ENCODE measurements around the gene ZNF253.
A peak's percentile ranks its signal among the peaks of the same experiment; 100 is the strongest.
"Not testable (repeated sequence)": the region's sequence is repeated elsewhere in the genome, so short reads cannot be mapped to it uniquely, and the experiment has no call there.

Gene ZNF253

GRCh38 chr19:19865750-19866610 is at the start of gene ZNF253:
Gene ZNF253, plus strand, starts transcription at chr19:19865882. Its CDS starts 115 bp downstream, at chr19:19865997.
- peak; percentile 98 for DNase-seq

DNA sequence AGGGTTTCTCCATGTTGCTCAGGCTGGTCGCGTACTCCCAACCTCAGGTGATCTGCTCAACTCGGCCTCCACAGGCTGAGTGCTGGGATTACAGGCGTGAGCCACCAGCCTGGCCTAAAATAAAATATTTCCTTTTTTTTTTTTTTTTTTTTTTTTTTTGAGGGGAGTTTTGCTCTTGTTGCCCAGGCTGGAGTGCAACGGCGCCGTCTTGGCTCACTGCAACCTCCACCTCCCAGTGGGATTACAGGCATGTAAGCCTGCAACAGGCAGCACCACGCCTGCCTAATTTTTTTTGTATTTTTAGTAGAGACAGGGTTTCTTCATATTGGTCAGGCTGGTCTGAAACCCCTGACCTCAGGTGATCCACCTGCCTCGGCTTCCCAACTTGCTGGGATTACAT is 49.0 kb upstream of the ZNF253 start:
- no peak for DNase-seq

- DNase-seq = no peak
Observed at GRCh38 chr19:19817357-19817756, 48.3 kb upstream of the ZNF253 start.

GRCh38 chr19:19820774-19821320 is 44.8 kb upstream of the ZNF253 start:
- no peak for DNase-seq

GRCh38 chr19:19821366-19821951 is 44.2 kb upstream of the ZNF253 start, which contains the start of gene ZNF506:
Gene ZNF506, minus strand, starts transcription at chr19:19821750. Its CDS starts 147 bp downstream, at chr19:19821603.
- peak; percentile 99 for DNase-seq

DNA sequence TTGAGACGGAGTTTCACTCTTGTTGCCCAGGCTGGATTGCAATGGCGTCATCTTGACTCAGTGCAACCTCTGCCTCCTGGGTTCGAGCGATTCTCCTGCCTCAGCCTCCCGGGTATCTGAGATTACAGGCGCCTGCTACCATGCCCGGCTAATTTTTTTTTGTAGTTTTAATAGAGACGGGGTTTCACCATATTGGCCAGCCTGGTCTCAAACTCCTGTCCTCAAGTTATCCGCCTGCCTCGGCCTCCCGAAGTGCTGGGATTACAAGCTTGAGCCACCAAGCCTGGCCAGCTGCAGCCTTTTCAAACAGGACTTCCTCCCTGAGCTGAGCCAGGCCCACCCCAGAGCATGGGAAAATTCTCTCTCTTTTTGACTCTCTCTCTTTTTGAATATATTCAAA is 43.7 kb upstream of the ZNF253 start:
- DNase-seq = peak; percentile 44

DNA sequence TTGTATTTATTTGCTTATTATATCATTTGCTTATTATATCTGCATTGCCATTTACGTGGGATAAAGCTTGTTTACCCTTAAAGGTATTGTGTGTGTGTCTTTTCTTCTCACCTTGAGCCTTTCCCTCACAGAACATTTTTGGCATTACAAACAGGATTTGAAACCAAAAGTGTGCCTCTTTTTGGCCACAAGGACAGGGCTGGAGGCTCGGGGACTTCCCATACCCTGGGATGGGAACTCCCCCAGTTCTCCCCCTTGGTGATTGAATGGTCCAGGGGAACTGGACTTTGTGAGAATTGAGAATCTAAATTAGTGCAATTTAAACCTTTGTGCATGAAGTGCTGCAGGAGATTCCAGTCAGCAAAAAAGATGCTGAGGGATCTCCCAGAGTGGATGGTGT is 41.8 kb upstream of the ZNF253 start:
- DNase-seq = no peak

DNA sequence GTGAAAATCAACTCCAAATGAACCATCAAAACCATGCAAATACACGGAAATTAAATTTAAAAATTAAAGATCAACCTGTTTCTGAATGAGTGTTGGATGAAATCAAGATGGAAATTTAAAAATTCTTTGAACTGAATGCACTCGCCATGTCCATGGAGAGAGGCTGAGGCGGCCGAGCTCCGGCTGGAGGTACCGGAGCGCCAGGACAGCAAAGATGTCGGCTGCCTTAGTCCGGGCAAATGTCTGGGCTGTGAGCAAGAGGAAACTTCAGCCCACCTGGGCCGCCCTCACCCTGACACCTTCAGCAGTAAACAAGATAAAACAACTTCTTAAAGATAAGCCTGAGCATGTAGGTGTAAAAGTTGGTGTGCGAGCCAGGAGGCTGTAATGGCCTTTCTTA is 38.8 kb upstream of the ZNF253 start:
- DNase-seq = no peak

- DNase-seq = no peak
Observed at GRCh38 chr19:19835560-19836038, 30.1 kb upstream of the ZNF253 start.

- no peak for DNase-seq
Observed at GRCh38 chr19:19847781-19848180, 17.9 kb upstream of the ZNF253 start.

DNA sequence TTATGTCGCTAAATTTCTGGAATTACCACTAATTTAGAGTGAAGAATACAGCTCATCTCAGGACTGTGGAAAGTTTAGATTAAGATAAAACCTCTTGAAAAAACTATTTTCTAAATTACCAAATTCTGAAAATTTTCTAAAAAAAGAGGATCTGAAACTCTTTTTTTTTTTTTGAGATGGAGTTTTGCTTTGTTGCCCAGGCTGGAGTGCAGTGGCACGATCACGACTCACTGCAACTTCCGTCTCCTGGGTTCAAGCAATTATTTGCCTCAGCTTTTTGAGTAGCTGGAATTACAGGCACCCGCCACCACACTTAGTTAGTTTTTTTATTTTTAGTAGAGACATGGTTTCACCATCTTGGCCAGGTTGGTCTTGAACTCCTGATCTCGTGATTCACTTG is 16.6 kb upstream of the ZNF253 start:
- no peak for DNase-seq

- DNase-seq = not testable (repeated sequence)
Observed at GRCh38 chr19:19851740-19852139, 13.9 kb upstream of the ZNF253 start.

GRCh38 chr19:19858751-19859150 is 6.9 kb upstream of the ZNF253 start:
- no peak for DNase-seq

DNA sequence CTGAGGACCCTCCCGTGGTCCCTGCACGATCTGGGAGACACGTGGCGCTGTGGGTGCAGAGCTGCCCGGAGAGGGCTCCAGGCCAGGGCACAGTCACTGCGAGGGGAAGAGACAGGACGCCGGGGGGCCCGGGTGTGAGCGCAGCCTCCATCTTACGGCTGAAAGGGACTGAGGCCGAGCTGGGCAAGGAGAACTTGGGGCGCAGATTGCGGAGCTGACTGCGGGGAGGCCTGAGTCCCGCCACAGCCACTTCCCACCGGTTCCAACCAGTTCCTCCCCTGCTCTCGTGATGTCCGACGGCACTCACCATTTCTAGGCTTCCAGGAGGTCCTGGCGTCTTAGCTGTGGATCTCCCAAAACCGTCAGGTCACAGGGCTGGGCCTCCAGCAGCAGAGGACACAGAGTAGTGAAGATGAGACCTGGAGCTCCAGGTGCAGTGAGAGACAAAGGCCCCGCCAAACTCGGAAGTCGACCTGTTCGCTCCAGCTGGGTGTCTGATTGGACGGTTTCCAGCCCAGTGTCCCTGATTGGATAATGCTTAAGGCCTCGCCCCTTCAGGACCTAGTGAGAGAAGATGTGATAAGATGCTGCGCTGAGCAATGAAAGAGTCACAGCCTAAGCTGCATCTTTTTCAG is 4.8 kb upstream of the ZNF253 start:
- peak; percentile 34 for DNase-seq

DNA sequence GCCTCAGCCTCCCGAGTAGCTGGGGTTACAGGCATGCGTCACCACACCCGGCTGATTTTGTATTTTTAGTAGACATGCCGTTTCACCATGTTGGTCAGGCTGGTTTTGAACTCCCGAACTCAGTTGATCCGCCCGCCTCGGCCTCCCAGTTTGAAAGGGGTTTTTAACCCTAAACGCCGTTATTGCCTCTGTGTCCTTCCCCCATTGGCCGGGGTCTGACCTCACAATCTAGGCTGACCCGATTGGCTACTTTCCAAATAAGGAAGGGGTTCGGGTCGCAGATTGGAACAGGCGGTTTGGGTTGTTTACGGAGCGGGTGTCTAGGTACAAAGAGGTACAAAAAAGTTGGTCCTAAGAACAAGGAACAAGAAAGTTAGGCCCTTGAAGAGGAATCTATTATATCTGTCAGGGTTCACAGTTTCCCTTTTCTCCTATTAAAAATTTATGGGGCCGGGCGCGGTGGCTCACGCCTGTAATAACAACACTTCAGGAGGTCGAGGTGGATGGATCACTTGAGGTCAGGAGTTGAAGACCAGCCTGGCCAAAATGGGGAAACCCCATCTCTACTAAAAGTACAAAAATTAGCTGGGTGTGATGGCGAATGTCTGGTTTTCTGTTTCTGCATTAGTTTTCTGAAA is 1.0 kb downstream of the ZNF253 start:
- peak; percentile 27 for DNase-seq

DNA sequence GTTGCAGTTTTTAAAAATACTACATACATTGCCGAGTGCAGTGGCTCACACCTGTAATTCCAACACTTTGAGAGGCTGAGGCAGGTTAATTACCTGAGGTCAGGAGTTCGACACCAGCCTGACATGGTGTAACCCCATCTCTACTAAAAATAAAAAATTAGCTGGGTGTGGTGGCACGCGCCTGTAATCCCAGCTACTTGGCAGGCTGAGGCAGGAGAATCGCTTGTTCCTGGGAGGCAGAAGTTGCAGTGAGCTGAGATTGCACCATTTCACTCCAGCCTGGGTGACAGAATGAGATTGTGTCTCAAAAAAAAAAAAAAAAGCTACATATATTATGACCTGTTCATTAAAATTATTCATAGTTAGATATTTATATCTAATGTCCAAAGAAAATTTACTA is 4.4 kb downstream of the ZNF253 start:
- not testable (repeated sequence) for DNase-seq

DNA sequence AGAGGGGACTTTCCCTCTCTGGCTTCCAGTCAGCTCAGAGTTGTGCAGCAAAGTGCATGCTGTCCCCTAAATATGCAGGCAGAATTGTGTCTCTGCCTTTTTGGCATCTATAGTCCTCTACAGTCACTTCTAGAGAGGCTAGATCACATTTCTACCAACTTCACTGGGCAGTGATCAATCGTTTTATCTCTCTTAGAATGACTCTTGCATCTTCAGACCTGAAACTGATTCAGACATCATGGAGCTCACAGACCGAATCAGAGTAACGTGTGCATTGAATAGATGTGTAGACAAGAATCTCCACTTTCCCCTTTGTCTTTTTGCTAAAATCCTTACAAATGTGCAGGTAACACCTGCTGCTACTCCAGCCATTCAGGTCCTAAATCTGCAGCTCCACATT is 6.2 kb downstream of the ZNF253 start:
- DNase-seq = no peak

DNA sequence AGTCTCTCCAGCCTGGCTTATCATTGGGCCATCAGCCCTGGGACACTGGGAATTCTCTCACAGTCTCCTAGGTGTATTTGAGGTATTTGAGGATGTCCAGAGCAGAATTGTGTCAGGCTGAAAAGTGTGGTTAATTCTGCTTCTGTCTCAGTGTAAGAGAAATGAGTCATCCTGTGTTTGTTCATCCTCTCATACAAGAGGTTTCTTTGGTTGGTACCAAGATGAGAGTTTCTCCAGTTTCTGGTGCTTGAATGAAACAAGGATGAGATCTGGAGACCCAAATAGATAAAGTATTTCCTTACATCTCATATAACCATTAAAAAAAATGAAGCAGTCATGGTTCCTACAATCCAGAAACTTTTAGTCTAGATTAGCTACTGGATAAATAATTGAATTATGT is 7.7 kb downstream of the ZNF253 start:
- DNase-seq = no peak

DNA sequence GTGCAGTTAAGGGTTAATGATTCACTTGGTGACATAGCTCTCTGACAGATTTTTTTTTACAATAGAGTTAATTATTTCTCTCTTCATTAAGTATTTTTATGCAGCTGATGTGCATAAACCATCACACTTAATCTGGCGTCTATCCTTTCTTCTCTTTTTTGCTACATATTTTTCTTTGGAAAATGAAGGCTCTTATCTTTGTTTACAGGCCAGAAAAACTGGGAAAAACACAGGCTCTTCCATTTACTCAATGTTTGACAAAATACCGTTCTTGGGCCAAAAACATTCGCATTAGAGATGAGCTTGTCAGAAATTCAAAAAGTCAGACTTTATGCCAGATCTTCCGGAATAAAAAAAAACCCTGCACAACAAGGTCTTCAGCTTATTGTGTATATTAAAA is 12.0 kb downstream of the ZNF253 start:
- no peak for DNase-seq

GRCh38 chr19:19884583-19884982 is 18.9 kb downstream of the ZNF253 start:
- no peak for DNase-seq

DNA sequence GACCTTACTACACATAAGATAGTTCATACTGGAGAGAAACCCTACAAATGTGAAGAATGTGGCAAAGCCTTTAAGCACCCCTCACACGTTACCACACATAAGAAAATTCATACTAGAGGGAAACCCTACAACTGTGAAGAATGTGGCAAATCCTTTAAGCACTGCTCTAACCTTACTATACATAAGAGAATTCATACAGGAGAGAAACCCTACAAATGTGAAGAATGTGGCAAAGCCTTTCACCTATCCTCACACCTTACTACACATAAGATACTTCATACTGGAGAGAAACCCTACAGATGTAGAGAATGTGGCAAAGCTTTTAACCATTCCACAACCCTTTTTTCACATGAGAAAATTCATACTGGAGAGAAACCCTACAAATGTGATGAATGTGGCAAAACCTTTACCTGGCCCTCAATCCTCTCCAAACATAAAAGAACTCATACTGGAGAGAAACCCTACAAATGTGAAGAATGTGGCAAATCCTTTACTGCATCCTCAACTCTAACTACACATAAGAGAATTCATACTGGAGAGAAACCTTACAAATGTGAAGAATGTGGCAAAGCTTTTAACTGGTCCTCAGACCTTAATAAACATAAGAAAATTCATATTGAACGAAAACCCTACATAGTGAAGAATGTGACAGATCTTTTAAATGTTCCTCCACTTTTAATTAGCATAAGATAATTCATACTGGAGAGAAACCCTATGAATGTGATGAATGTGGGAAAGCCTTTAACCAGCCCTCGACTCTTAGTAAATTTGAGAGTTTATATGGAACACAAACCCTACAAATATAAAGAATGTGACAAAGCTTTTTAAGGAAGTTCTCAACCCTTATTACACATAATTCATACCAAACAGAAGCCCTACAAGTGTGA is 26.6 kb downstream of the ZNF253 start:
- not testable (repeated sequence) for DNase-seq
